ENCODE data around the gene RTRAF.

DNA sequence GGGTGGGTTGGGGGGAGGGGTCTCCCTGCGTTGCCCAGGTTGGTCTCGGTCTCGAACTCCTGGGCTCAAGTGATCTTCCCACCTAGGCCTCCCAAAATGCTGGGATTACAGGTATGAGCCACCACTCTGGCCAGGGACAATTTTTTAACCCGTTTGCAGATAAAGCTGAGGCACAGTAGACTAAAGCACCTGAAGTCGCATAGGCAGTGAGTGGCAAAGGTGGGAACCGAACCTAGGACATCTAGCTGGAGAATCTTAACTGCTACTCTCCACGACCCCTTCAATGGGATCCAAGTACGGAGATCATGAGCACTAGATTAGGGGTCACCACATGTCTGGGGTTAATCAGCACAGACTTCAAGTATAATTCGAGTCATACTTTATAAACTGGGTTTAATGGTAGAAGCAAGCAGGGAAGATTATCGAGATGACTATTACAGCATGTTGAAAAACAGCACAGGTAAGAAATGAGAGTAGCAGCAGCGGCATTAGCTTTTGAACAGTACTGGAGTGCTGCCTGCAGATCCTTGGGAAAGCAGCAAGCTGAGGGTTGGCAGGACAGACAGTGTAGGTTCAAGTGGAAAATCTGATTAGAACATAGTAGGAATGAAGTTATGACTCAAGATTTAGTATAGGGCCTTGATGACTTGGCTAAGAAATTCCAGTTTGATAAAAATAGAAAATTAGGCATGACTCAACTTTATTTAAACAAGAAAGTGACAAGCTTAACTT lies 55.6 kb downstream of the RTRAF start:
- TF ChIP-seq, protein P1, sequence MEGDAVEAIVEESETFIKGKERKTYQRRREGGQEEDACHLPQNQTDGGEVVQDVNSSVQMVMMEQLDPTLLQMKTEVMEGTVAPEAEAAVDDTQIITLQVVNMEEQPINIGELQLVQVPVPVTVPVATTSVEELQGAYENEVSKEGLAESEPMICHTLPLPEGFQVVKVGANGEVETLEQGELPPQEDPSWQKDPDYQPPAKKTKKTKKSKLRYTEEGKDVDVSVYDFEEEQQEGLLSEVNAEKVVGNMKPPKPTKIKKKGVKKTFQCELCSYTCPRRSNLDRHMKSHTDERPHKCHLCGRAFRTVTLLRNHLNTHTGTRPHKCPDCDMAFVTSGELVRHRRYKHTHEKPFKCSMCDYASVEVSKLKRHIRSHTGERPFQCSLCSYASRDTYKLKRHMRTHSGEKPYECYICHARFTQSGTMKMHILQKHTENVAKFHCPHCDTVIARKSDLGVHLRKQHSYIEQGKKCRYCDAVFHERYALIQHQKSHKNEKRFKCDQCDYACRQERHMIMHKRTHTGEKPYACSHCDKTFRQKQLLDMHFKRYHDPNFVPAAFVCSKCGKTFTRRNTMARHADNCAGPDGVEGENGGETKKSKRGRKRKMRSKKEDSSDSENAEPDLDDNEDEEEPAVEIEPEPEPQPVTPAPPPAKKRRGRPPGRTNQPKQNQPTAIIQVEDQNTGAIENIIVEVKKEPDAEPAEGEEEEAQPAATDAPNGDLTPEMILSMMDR (IDR thresholded peaks at IDR 0.05) = no peak
- TF ChIP-seq POLR2AphosphoS5 (IDR thresholded peaks at IDR 0.05) (peak; percentile 87), POLR2A (IDR thresholded peaks at IDR 0.05) (no peak), EP300 (IDR thresholded peaks at IDR 0.05) (no peak)

All from gastroesophageal sphincter (tissue), 3 donors.